ENCODE measurements around the gene ULK3. TPM values are rescaled to one million over a fixed set of nuclear protein-coding genes. Genes with fewer than 3 reads are reported as not detected.

ULK3 gene
- total and polyA plus RNA-seq, 10 of the 15 experiments (the other 5 are each of a cell fraction or from before 2014, with no cell fraction given), result 0.64 to 38.8 (median 27.1) TPM

DNA sequence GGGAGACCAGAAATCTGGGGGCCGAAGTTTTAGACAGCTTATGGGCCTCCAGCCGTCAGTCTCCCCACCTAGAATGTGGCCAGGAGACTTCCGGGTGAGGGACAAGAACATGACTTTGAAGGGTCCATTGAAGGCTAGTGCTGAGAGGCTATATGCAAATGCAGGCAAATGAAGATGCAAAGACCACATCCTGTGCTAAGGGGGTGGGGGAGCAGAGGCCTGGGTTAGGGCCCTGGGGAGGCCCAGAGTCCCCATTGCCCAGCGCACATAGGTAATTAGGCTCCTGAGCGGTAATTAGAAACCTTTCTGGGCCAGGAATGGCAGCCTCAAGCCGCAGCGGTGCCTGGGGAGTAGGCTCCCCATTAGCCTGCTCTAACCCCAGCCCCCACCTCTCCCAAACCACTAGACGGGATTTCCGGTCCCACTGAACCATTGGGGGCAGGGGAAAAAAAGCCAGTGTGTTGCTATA lies 54.2 kb downstream of the ULK3 start (continued):
- TF ChIP-seq TBL1XR1 (IDR thresholded peaks at IDR 0.05; ENCODE audit: low read depth, low read length), result peak; percentile 93
- peak; percentile 97 to 99 for TF ChIP-seq IKZF2 (IDR thresholded peaks at IDR 0.05)
- no peak for TF ChIP-seq CHD4 (IDR thresholded peaks at IDR 0.05)
- TF ChIP-seq YY1 (IDR thresholded peaks at IDR 0.05; ENCODE audit: low read depth, low read length), result peak; percentile 82
- TF ChIP-seq TARDBP (IDR thresholded peaks at IDR 0.05; ENCODE audit: borderline replicate concordance), result peak; percentile 17; the same call in 1 of the 2 replicates
- TF ChIP-seq RCOR1 (conservative IDR thresholded peaks at IDR 0.05; ENCODE audit: low read depth, low read length), result peak; percentile 67; the same call in 1 of the 2 replicates
- TF ChIP-seq, protein P1, sequence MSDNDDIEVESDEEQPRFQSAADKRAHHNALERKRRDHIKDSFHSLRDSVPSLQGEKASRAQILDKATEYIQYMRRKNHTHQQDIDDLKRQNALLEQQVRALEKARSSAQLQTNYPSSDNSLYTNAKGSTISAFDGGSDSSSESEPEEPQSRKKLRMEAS (IDR thresholded peaks at IDR 0.05; ENCODE audit: low read depth, low read length), result peak; percentile 30; the same call in 1 of the 2 replicates
- no peak for TF ChIP-seq CBX3 (IDR thresholded peaks at IDR 0.05; ENCODE audit: borderline replicate concordance, low read depth)
- no peak; the same call in 1 of the 2 replicates for TF ChIP-seq RB1 (IDR thresholded peaks at IDR 0.05; ENCODE audit: borderline replicate concordance)
- no peak for TF ChIP-seq WRNIP1 (IDR thresholded peaks at IDR 0.05; ENCODE audit: borderline replicate concordance, low read depth, low read length)
- peak; percentile 99 for TF ChIP-seq MTA2 (IDR thresholded peaks at IDR 0.05; ENCODE audit: low read depth)
- TF ChIP-seq, protein P2, sequence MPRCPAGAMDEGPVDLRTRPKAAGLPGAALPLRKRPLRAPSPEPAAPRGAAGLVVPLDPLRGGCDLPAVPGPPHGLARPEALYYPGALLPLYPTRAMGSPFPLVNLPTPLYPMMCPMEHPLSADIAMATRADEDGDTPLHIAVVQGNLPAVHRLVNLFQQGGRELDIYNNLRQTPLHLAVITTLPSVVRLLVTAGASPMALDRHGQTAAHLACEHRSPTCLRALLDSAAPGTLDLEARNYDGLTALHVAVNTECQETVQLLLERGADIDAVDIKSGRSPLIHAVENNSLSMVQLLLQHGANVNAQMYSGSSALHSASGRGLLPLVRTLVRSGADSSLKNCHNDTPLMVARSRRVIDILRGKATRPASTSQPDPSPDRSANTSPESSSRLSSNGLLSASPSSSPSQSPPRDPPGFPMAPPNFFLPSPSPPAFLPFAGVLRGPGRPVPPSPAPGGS (IDR thresholded peaks at IDR 0.05; ENCODE audit: borderline replicate concordance, insufficient read depth, low read depth, low read length, poor library complexity, severe bottlenecking), result peak; percentile 25
- no peak for TF ChIP-seq LARP7 (IDR thresholded peaks at IDR 0.05)
- peak; percentile 71; the same call in 1 of the 2 replicates for TF ChIP-seq ATF7 (IDR thresholded peaks at IDR 0.05; ENCODE audit: low read depth)
- TF ChIP-seq, protein P3, sequence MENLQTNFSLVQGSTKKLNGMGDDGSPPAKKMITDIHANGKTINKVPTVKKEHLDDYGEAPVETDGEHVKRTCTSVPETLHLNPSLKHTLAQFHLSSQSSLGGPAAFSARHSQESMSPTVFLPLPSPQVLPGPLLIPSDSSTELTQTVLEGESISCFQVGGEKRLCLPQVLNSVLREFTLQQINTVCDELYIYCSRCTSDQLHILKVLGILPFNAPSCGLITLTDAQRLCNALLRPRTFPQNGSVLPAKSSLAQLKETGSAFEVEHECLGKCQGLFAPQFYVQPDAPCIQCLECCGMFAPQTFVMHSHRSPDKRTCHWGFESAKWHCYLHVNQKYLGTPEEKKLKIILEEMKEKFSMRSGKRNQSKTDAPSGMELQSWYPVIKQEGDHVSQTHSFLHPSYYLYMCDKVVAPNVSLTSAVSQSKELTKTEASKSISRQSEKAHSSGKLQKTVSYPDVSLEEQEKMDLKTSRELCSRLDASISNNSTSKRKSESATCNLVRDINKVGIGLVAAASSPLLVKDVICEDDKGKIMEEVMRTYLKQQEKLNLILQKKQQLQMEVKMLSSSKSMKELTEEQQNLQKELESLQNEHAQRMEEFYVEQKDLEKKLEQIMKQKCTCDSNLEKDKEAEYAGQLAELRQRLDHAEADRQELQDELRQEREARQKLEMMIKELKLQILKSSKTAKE (IDR thresholded peaks at IDR 0.05; ENCODE audit: low read depth, poor library complexity, severe bottlenecking), result peak; percentile 88
- TF ChIP-seq BCL11A (IDR thresholded peaks at IDR 0.05; ENCODE audit: low read depth, low read length), result peak; percentile 98
- TF ChIP-seq SREBF1 (IDR thresholded peaks at IDR 0.05; ENCODE audit: low read length), result peak; percentile 50
- no peak for TF ChIP-seq USF2 (IDR thresholded peaks at IDR 0.05; ENCODE audit: borderline replicate concordance, low read depth, low read length)
- peak; percentile 80 for TF ChIP-seq SP1 (IDR thresholded peaks at IDR 0.05; ENCODE audit: low read depth, low read length)
- TF ChIP-seq CBX5 (IDR thresholded peaks at IDR 0.05; ENCODE audit: low read depth), result no peak
- TF ChIP-seq NR2C1 (IDR thresholded peaks at IDR 0.05), result peak; percentile 39
- peak; percentile 73 for TF ChIP-seq ZNF24 (IDR thresholded peaks at IDR 0.05)
- peak; percentile 78 for TF ChIP-seq EED (IDR thresholded peaks at IDR 0.05; ENCODE audit: low read depth)
- TF ChIP-seq NFYB (IDR thresholded peaks at IDR 0.05; ENCODE audit: insufficient read depth, low read depth, low read length), result peak; percentile 69; the same call in 1 of the 2 replicates
- TF ChIP-seq SIN3A (IDR thresholded peaks at IDR 0.05; ENCODE audit: low read depth, low read length), result no peak
- peak; percentile 18; the same call in 1 of the 2 replicates for TF ChIP-seq SMC3 (IDR thresholded peaks at IDR 0.05; ENCODE audit: borderline replicate concordance, low read length)
- TF ChIP-seq HDAC6 (IDR thresholded peaks at IDR 0.05; ENCODE audit: unreplicated experiment), result peak; percentile 45
- TF ChIP-seq SMARCA5 (IDR thresholded peaks at IDR 0.05), result no peak

All from GM12878 (cell line).